Glomerular visceral epithelial cell (primary cell): ENCODE data around the gene SOBP.
"Not testable (repeated sequence)": the region's sequence is repeated elsewhere in the genome, so short reads cannot be mapped to it uniquely, and the experiment has no call there.

Experiments
- DNase-seq: peaks from one replicate; pipeline ENCODE4 v3.0.0-alpha.2; 2016; ENCODE audit errors: extremely low spot score

Gene SOBP, protein sequence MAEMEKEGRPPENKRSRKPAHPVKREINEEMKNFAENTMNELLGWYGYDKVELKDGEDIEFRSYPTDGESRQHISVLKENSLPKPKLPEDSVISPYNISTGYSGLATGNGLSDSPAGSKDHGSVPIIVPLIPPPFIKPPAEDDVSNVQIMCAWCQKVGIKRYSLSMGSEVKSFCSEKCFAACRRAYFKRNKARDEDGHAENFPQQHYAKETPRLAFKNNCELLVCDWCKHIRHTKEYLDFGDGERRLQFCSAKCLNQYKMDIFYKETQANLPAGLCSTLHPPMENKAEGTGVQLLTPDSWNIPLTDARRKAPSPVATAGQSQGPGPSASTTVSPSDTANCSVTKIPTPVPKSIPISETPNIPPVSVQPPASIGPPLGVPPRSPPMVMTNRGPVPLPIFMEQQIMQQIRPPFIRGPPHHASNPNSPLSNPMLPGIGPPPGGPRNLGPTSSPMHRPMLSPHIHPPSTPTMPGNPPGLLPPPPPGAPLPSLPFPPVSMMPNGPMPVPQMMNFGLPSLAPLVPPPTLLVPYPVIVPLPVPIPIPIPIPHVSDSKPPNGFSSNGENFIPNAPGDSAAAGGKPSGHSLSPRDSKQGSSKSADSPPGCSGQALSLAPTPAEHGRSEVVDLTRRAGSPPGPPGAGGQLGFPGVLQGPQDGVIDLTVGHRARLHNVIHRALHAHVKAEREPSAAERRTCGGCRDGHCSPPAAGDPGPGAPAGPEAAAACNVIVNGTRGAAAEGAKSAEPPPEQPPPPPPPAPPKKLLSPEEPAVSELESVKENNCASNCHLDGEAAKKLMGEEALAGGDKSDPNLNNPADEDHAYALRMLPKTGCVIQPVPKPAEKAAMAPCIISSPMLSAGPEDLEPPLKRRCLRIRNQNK

GRCh38 chr6:107489636-107490565 lies at the start of gene SOBP:
Gene SOBP, plus strand, starts transcription at chr6:107490117. Its CDS starts 500 bp downstream, at chr6:107490617.
- peak; percentile 23 for DNase-seq

- DNase-seq: no peak
Measured at GRCh38 chr6:107440936-107441335, 49.0 kb upstream of the SOBP start.

- no peak for DNase-seq
Measured at GRCh38 chr6:107441682-107442081, 48.2 kb upstream of the SOBP start.

DNA sequence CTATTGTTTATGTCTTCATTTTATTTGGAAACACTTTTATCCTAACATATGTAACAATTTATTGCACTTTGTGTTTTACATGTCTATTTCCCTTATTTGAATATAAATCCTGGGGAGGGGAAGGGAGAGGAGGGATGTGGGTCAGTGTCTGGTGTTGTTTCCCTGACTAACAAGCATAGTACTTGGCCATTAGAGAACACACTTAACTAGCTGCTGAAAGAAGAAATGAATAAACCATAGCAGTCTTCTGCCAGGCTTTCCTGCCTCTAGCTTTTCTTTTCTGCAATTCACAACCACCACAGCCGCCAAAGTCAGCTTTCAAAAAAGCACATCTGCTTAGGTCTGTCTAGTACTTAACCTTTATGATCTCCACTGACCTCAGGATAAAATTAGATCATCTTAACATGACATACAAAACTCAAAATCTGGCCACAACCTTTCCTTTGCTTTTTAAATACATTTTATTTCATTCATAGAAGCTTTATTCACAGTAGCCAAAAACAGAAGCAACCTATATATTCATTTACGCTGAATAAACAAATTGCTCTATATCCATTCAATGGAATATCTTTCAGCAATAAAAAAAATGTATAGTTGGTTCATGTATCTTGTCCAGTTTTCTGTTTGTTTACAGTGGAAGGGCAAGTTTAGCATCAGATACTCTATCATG lies 46.8 kb upstream of the SOBP start:
- DNase-seq: no peak

DNA sequence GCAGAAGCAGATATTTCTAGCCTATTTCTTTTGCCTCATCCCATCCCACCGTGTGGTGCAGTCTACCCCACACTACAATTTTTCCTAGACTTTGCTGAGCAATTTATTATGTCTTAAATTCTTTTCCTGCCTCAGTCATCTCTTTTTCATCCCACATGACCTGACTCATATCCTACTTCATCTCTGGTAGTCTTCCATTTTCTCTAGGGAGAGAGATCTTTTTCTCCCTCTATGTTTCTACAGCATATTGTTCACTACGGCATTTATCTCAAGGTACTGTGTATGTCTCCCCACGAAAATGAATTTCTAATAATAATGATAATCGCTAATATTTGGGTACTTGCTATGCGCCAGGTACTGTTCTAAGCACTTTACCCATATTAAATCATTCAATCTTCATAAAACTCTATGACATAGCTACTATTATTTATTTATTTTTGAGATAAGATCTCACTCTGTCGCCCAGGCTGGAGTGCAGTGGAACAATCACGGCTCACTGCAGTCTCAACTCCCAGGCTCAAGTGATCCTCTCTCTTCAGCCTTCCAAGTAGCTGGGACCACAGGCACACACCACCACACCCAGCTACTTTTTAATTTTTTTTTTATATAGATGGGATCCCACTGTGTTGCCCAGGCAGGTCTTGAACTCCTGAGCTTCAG lies 46.2 kb upstream of the SOBP start:
- DNase-seq: no peak

- DNase-seq: no peak
Measured at GRCh38 chr6:107444277-107444676, 45.6 kb upstream of the SOBP start.

- DNase-seq: no peak
Measured at GRCh38 chr6:107447663-107448216, 42.2 kb upstream of the SOBP start.

- DNase-seq: no peak
Measured at GRCh38 chr6:107448776-107449175, 41.1 kb upstream of the SOBP start.

- DNase-seq: peak; percentile 42
Measured at GRCh38 chr6:107458672-107459282, 31.1 kb upstream of the SOBP start.

DNA sequence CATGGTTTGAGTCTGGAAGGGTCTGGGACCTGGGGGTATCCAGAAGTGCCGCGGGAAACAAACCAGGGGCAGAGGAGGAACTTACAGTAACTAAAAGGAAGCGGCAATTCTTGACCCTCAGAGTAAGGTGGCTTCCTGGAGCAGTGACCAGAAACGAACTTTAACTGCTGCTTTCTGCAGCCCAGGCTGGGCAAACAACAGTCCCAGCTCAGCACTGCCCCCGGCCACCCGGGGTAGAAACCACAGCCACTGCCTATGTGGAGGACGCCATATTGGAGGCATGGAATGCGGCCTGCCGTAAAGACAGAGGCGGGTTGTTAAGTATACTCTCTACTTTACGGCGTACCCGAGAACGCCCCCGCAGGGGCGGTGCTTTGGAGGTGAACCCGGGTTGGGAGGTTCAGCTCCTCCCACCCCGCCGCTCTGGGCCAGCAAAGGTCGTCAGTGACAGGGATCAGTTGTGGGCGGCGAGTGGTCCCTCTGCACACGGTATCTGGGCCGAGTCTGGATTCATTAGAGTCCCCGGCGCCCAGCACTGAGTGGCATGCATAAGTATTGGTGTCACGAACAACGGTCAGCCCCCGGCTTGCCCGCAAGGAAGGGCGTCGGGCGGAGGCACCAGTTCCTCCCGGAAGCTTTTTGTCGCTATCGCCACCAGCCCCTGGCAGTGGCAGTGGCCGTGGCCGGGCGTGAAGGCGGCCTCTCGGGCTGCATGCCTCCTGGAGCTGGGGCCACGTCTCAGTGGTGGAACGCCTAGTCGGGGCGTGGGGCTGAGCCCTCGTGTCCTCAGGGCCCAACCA lies 30.4 kb upstream of the SOBP start, which contains the start of gene PDSS2:
Gene PDSS2 (minus strand): TSS at position 282 of the 800 bp plus-strand sequence. CDS start 279 bp downstream, at position 3.
- peak; percentile 97 for DNase-seq

DNA sequence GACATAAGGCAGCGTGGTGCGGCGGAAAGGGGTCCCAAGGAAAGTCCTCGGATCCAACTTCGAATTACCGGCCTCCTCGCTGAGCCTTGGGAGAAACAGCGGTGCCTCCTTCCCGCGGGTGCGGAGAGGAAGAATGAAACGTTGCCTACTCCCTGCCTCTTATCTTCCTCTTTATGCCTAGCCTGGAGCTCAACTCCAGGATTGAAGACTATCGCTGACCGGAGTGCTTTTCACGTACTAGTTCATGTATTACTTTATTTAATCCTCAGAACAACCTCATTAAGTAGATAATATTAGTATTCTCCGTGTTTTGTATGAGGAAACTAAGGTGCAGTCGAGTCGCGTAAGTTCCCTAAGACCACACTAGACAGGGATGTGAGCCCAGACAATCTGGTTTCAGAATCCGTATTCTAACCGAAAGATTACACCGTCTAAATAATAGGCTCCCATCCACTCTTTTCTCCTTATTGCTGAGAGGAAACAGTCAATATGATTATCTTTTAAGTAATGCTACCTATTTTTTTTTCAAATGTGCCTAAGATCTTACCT lies 29.8 kb upstream of the SOBP start:
- DNase-seq: no peak

GRCh38 chr6:107466062-107466461 lies 23.9 kb upstream of the SOBP start:
- DNase-seq: no peak

DNA sequence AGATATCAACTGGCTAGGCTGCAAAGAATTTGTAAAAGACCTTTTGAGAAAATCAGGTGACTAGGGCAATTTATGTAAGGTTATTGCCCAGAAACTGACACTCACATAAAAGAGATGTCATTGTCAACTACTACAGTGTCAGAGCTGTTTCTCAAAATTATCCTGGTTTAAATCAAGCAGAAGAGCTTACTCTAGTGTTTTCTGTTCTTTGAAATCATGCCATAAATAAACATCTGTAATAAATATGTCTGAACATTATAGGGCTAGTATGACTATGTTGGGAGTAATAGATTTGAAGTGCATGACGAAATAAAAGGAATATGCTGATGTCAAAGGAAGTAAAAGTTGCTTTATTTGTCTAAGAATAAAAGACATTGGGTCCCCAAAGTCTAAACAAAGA lies 19.6 kb upstream of the SOBP start:
- DNase-seq: no peak

DNA sequence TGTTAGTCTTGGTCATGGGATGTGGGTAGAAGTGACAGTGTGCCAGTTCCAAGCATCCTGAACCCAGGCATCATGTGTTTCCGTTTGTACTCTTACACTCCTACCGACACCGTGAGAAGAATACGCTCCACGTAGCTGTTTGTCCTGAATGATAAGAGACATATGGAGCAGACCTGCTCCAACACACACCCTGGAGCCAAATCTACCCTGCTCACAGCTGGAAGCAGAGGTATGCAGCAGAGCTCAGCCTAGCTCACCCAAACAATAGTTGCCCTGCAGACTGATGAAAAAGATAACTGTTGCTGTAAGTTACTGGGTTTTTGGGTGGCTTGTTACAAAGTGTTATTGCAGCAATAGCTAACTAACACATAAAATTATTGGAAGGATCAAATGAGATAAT lies 16.3 kb upstream of the SOBP start:
- no peak for DNase-seq

DNA sequence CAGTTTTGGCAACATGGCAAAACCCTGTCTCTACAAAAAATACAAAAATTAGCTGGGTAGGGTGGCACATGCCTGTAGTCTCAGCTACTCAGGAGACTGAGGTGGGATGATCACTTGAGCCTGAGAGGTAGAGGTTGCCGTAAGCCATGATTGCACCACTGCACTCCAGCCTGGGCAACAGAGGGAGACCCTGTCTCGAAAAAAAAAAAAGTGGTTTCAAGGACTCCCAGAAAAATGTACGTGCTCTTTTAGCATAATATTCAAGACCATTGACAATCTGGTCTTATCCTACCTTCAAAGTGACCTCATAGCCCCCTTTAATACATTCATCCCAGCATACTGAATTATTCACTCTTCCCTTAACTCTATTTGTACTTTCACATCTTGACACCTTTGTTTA lies 14.6 kb upstream of the SOBP start:
- DNase-seq: not testable (repeated sequence)

- DNase-seq: not testable (repeated sequence)
Measured at GRCh38 chr6:107475826-107476225, 14.1 kb upstream of the SOBP start.

DNA sequence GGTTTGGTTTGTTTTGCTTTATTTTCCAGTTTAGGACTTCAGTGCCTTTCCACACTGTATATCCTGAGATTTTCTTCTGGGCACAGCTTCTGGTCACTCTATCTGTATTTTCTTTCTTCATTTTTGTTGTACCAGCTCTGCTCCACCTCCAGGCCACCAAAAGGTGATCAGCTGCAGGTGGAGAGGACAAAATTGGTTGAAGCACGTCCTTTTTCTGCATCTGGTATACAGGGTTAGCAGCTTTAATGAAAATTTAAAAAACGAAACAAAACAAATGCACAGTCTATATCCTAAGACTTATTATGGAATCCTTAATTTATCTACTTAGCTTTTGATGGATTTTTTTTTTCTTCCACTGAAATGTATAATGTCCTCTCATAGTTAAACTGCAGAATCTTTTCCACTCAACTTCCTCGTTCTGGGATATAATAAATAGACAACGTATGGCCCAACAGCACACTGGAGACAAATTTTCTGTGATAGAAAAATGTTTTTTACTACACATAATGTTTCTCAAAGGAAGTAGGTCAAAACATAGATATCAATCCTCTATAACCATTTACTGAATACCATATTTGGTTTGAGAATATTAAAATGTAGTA lies 10.7 kb upstream of the SOBP start:
- no peak for DNase-seq

DNA sequence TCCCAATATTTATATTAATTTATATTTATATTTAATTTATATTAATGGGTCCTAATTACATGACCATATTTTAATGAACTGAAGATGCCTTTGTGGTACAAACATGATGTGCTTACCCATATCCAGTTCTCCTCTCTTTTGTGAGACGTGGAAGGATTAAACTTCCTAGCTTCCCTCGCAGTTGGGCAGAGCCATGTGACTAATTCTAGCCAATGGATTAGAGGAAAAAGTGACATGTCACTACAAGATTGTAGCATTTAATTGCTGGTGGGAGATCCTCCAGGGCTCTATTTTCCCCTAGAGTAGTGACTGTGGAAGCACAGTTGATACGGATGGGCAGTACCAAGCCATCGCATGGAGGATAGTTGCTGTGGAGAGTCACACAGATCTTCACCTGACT lies 4.8 kb upstream of the SOBP start:
- DNase-seq: no peak
